ENCODE results near the gene MEAK7.

The MEAK7 gene, protein sequence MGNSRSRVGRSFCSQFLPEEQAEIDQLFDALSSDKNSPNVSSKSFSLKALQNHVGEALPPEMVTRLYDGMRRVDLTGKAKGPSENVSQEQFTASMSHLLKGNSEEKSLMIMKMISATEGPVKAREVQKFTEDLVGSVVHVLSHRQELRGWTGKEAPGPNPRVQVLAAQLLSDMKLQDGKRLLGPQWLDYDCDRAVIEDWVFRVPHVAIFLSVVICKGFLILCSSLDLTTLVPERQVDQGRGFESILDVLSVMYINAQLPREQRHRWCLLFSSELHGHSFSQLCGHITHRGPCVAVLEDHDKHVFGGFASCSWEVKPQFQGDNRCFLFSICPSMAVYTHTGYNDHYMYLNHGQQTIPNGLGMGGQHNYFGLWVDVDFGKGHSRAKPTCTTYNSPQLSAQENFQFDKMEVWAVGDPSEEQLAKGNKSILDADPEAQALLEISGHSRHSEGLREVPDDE

GRCh38 chr16:84504420-84505248 lies at the start of gene MEAK7:
TSS of gene MEAK7 (minus strand) at chr16:84504659. CDS start at chr16:84498086, 6,573 bp downstream.
- DNase-seq (ENCODE audit: low spot score): peak; percentile 99

- no peak for DNase-seq (ENCODE audit: low spot score)
Measured at GRCh38 chr16:84553873-84554399, 49.5 kb upstream of the MEAK7 start.

GRCh38 chr16:84552135-84552534 lies 47.7 kb upstream of the MEAK7 start:
- no peak for DNase-seq (ENCODE audit: low spot score)

GRCh38 chr16:84550096-84550495 lies 45.6 kb upstream of the MEAK7 start:
- no peak for DNase-seq (ENCODE audit: low spot score)

DNA sequence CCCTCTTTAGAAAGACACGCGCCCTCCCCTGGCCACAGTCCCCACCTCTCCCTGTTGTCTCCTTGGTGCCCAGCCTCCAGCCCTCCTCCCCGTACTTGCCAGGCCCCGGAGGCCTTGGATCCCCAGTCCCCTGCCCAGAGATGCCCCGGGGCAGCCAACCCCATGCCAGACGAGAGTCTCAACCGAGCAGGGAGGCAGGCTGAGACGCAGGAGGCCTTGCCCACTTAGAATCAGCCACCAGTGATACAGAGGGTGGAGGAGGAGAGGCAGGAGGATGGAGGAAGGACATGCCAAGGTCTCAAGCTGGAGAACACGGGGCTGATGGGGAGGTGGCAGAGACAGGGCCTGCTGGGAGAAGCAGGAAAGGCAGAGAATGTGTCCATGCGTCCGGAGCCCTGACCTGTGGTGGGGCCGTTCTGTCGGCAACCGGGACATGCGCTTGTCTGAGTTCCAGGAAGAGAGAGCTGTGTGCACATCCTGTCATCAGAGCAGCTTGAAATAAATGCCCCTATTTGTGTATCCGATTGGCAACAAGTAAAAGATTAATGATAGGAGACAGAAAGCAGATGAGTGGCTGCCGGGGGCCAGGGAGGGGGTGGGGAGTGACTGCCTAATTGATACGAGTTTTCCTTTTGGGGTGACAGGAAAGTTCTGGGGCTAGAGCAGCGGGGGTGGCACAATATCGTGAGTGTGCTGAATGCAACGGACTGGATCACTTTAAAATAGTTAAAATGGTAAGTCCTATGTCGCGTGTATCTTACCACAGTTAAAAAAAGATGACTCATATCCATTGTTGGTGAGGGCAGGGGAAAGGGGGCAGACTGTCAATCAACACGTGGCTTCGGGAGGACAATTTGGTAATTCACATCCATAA lies 44.7 kb upstream of the MEAK7 start:
- DNase-seq (ENCODE audit: low spot score): no peak

DNA sequence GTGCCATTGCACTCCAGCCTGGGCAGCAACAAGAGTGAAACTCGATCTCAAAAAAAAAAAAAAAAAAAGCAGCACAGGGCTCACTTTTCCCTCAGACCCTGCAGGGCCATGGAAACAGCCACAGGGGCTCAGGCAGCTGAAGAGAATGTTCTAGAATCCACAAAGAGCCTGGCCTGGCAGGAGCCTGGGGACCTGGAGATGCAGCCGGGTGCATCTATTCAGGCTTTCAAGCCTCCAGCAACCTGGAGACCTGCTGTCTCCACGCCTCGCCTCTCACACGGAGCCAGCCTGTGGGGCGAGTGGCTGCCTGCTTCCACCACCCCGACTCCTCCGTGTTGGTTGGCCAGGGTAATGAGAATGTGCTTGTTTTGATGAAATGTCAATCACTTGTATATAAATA lies 44.0 kb upstream of the MEAK7 start:
- DNase-seq (ENCODE audit: low spot score): no peak

DNA sequence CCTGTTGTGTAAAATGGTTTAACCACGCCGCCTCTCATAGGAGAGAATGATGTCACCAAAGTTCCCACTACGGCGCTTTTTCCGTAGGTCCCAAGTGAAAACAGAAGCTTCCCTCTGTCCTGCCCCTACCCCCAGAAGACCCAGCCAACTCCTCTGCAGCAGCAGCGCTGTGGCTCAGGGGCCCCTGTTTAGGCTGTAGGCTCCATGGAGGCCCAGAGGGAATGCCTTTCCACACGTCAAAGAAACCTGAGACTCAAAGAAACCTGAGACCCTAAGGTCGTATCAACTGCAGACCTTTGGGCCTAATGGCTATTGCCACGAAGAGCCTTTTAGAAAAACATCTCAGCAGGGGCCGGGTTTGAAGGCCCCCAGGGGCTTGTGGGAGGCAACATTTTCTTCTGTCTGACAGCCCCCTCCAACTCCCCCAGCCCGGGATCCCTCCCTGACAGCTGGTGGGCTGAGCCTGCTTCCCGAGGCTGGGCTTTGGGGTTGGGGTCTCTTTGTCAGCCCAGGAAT lies 43.1 kb upstream of the MEAK7 start:
- no peak for DNase-seq (ENCODE audit: low spot score)

DNA sequence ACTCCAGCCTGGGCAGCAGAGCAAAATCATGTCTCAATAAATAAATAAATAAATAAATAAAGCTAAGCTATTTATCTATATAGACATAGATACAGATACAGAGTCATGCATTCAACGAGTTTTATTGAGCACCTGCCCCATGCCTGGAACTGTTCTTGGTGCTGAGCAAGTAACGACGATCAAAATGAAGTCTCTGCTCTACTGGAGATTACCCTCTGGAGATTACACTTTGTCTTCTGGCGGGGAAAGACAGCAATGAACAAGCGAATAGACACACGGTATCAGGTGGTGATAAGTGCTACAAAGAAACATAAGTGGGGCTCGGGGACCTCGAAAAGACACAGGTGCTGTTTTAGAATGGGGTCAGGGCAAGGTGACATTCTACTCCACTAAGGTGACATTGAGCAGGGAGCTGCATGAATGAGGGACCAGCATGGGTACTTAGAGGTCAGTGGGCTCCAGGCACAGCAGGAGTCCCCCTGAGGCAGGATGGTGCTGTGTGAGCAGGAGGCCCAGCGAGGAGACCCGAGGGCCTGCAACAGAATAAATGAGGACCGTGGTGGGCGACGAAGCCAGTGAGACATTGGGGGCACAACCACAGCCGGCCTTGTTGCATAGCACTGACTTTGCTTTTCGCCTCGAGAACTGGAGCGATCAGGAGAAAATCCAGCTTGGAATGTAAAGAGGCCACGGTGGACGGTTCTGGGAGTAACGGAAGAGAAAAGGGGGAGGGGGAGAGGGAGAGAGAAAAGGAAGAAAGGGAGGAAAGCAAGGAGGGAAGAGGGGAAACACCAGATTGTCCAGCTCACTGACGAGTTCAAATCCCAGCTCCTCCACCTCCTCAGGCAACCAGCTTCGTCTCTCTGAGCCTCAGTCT lies 42.4 kb upstream of the MEAK7 start:
- DNase-seq (ENCODE audit: low spot score): no peak

DNA sequence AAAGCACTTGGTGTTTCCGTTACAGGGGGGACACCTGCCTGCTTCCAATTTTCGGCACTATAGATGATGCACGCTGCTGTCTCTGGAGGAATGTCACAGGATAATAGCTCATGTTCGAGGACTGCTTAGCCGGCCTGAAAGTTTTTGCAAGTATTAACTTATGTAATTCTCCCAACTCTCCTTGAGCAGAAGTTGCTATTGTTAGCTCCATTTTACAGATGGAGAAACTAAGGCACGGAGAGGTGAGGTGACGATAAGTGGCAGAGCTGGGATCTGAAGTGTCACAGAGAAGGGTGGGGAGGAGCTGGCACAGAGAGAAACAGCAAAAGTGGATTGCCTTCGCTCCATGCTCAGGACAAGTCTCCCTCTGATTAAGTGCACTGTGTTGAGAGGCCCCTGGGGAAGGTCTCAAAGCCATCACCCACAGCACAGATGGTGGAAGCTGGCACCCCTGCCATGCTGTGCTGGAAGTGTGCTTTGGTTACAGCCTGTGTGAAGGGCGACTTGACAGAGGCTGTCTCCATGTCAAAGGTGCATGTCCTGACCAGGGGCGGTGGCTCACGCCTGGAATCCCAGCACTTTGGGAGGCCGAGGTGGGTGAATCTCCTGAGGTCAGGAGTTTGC lies 40.8 kb upstream of the MEAK7 start:
- no peak for DNase-seq (ENCODE audit: low spot score)

DNA sequence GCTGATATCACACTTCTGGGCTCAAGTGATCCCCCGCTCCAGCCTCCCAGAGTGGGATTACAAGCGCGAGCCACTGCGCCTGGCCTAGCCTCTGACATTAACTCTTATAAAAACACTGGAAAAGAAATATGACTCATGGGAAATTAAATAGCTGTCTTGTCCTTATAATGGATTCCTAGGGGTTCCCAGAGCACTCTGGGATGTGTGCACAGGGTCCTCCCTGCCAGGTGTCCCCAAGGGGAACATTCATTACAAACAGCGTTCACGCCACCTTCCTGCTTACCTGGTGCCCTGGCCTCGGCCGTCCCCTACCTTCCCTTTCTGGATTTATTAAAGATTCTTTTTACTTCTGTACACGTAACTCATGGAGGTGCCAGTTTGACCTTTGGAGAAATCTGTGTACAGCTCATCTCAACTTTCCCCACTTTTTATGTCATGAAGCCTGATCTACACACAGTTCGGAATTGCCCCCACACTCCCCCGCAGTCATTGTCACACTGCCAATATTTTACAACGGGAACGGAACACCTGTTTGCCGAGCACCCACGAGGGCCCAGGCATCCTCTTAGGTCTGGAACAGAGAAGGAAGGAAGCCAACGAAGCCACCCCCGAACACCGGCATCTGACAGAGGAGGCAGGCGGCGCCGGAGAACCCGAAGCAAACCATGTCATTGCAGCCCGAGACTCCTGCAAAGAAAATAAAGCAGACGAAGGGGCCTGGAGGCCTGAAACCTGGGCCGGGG lies 39.7 kb upstream of the MEAK7 start:
- no peak for DNase-seq (ENCODE audit: low spot score)

DNA sequence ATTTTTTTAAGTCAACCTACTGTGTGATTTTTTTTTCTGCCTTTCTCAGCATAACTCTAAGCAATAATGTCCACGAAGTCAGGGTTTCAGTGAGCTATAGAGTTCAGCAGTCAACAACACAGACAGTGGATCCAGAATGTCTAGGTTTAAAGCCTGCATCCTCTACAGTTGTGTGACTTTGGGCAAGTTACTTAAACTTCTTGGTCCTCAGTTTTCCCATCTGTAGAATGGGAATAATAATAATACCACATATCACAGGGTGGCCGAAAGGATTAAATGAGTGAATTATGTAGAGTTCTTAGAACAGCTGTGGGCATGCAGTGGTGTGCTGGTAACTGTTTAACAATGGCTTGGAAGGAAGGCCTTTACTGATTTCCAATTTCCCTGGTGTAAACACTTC lies 38.8 kb upstream of the MEAK7 start:
- no peak for DNase-seq (ENCODE audit: low spot score)

GRCh38 chr16:84541999-84542817 lies 37.7 kb upstream of the MEAK7 start:
- DNase-seq (ENCODE audit: low spot score): no peak

GRCh38 chr16:84540194-84540593 lies 35.7 kb upstream of the MEAK7 start:
- DNase-seq (ENCODE audit: low spot score): no peak

DNA sequence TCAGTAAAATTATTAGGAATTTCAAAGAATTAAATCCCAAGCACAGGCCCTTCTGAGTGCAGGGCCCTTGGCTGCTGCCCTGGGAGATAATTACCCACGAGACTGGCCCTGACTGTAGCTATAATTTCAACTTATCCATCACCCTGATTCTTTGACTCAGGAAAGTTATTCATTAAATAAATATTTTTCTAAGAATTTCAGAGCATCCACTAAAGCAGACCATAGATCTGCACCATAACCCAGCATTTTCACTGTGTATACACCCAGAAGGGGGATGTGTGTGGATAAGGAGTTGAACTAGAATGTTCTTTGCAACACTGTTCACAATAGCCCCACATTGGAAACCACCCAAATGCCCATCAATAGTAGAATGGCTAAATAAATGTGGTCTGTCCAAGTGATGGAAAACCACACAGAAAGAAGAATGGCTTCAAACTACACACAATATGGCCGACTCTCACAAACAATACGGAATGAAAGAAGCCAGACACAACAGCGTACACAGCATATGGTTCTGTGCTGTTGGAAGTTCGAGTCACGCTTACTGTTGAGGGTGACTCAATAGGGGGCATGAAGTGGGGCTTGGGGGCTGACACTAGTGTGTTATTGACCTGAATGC lies 33.9 kb upstream of the MEAK7 start:
- no peak for DNase-seq (ENCODE audit: low spot score)

- no peak for DNase-seq (ENCODE audit: low spot score)
Measured at GRCh38 chr16:84537491-84538151, 33.2 kb upstream of the MEAK7 start.

GRCh38 chr16:84535851-84536250 lies 31.4 kb upstream of the MEAK7 start:
- no peak for DNase-seq (ENCODE audit: low spot score)

GRCh38 chr16:84535408-84535807 lies 30.9 kb upstream of the MEAK7 start:
- DNase-seq (ENCODE audit: low spot score): no peak

DNA sequence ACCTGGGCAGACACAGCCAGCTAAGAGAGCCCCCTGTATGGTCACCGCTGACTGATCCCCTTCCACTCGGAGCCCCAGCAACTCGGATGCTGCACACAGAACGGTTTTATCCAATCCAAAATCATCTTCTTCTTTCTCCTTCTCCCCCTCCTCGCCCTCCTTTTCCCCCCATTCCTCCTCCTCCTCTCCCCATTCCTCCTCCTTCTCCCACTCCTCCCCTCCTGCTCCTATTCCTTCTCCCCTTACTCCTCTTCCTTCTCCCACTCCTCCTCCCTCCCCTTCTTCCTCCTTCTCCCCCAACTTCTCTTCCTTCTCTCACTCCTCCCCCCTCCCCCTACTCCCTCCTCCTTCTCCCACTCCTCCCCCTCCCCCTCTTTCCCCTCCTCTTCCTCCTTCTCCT lies 30.4 kb upstream of the MEAK7 start:
- DNase-seq (ENCODE audit: low spot score): no peak
